ENCODE data around the gene PPIA. TPM values are rescaled to one million over a fixed set of nuclear protein-coding genes. Genes with fewer than 3 reads are reported as not detected.

The PPIA gene
- total RNA-seq, 1 experiment from 2014 or later: 2,409 TPM

- Histone ChIP-seq H2BK5ac (ENCODE audit: insufficient read length, low read length) (no peak overlapping the region), H4K91ac (ENCODE audit: insufficient read length, low read depth, low read length) (no peak overlapping the region), H3K4ac (ENCODE audit: low read depth, low read length) (no peak overlapping the region), H4K20me1 (ENCODE audit: control insufficient read depth, insufficient read depth, insufficient read length) (no peaks in the 10 kb centered on the region), H2BK15ac (ENCODE audit: low read depth, low read length) (no peak overlapping the region), H3K18ac (ENCODE audit: insufficient read length, low read depth, low read length) (no peak overlapping the region), H3K9me3 (ENCODE audit: control insufficient read depth, low read depth, low read length) (no peaks in the 10 kb centered on the region), H3K4me2 (ENCODE audit: insufficient read depth, insufficient read length, low read length) (no peak overlapping the region), H4K8ac (replicated peaks; ENCODE audit: insufficient read length, low read depth, low read length) (no peak overlapping the region), H3K79me2 (ENCODE audit: insufficient read depth, low read length) (no peaks in the 10 kb centered on the region), H3K79me1 (ENCODE audit: insufficient read depth, low read depth, low read length, poor library complexity, severe bottlenecking) (no peaks in the 10 kb centered on the region), H2BK120ac (ENCODE audit: low read depth, low read length, poor library complexity, severe bottlenecking) (no peak overlapping the region), H3K27ac (ENCODE audit: insufficient read length, low read depth, low read length) (no peak overlapping the region), H3K23me2 (ENCODE audit: insufficient read length, low read depth, low read length, poor library complexity, severe bottlenecking) (no peaks in the 10 kb centered on the region), H3K23ac (ENCODE audit: insufficient read length, low read depth, low read length) (no peak overlapping the region), H4K5ac (ENCODE audit: insufficient read length, low read depth, low read length) (no peak overlapping the region), H2AFZ (ENCODE audit: low read length) (no peak overlapping the region), H3K56ac (ENCODE audit: insufficient read length, low read depth, low read length) (no peak overlapping the region), H2BK12ac (ENCODE audit: insufficient read length, low read depth, low read length) (no peak overlapping the region), H3K27me3 (ENCODE audit: insufficient read depth, low read length) (no peaks in the 10 kb centered on the region), H2AK5ac (ENCODE audit: insufficient read length, low read length) (no peak overlapping the region), H3K4me1 (ENCODE audit: insufficient read depth, low read length) (no peaks in the 10 kb centered on the region), H3K9ac (ENCODE audit: extremely low read depth, insufficient read length, low read length) (no peak overlapping the region), H2BK20ac (ENCODE audit: low read depth, low read length, poor library complexity, severe bottlenecking) (no peak overlapping the region), H3K14ac (ENCODE audit: insufficient read depth, low read length) (no peak overlapping the region), H3T11ph (ENCODE audit: low read length) (no peak overlapping the region)
- H3K27ac Mint-ChIP-seq: peak overlapping the region in 2 of 3 experiments; percentile 3 to 48; a peak in 3 of 7 replicates
- DNase-seq: no peak
- peaks cover 10 to 35% (median 34%) of the 10 kb centered on the region in 3 experiments for H3K36me3 Mint-ChIP-seq (ENCODE audit: insufficient read depth in 1 of 3, low read depth in 3 of 3)
- TF ChIP-seq CTCF (conservative IDR thresholded peaks at IDR 0.05): no peak
- H3K9me3 Mint-ChIP-seq: no peaks in the 10 kb centered on the region
- H3K4me1 Mint-ChIP-seq: peaks cover 0 to 3% of the 10 kb centered on the region in 2 experiments; a peak in 2 of 4 replicates
- WGBS (ENCODE audit: extremely low coverage, insufficient read length, low lambda C conversion rate): no CpG with 5 or more reads among the region's 2 CpGs
- no peaks in the 10 kb centered on the region for H3K27me3 Mint-ChIP-seq (ENCODE audit: low read depth)
- no peak overlapping the region for H3K4me3 Mint-ChIP-seq
Observed at GRCh38 chr7:44824894-44825526, 28.5 kb downstream of the PPIA start.

All from H9 (cell line).